ENCODE measurements around the gene SERGEF.

- TF ChIP-seq EZH2 (IDR thresholded peaks at IDR 0.05; ENCODE audit: insufficient read depth, low read length) (no peak), CTCF (IDR thresholded peaks at IDR 0.05; ENCODE audit: insufficient read depth, low read depth, low read length) (no peak)
Observed at GRCh38 chr11:17780668-17781067, 232.2 kb downstream of the SERGEF start.

Measured in astrocyte (in vitro differentiated cells and primary cell).